Stimulated activated memory B cell treated with anti-CD40 and anti-IgM and Interleukin-4, amounts not matched to agents 10 μg/mL and 1 μg/mL and 100 μg/mL, for 72 hours (primary cell): ENCODE measurements around the gene CACNA1C.

Experiments used
- ATAC-seq: fragments of 150-1000 bp; cut with Tn5 transposase; 2 replicates; pipeline ENCODE4 v1.10.0; 2021
- H3K27ac Mint-ChIP-seq: one replicate; pipeline ENCODE4 v1.8.0; 2022; ENCODE audit warnings: mild to moderate bottlenecking, mixed read lengths
- H3K27me3 Mint-ChIP-seq: one replicate; pipeline ENCODE4 v1.8.0; 2022; ENCODE audit warnings: mixed read lengths
- H3K36me3 Mint-ChIP-seq: one replicate; pipeline ENCODE4 v1.8.0; 2022; ENCODE audit warnings: mixed read lengths
- H3K4me1 Mint-ChIP-seq: one replicate; pipeline ENCODE4 v1.8.0; 2022; ENCODE audit warnings: mixed read lengths
- H3K4me3 Mint-ChIP-seq: one replicate; pipeline ENCODE4 v1.8.0; 2022; ENCODE audit warnings: mild to moderate bottlenecking, moderate library complexity, mixed read lengths
- H3K9me3 Mint-ChIP-seq: one replicate; pipeline ENCODE4 v1.8.0; 2022; ENCODE audit warnings: mixed read lengths

CACNA1C gene

GRCh38 chr12:2460051-2460670 lies 407.4 kb downstream of the CACNA1C start:
- Mint-ChIP-seq H3K27me3 (peaks cover 10% of the 10 kb centered on the region), H3K36me3 (no peaks in the 10 kb centered on the region), H3K9me3 (no peaks in the 10 kb centered on the region), H3K4me1 (no peaks in the 10 kb centered on the region), H3K27ac (no peak overlapping the region), H3K4me3 (no peak overlapping the region)
- no peak for ATAC-seq

GRCh38 chr12:2461046-2461445 lies 408.3 kb downstream of the CACNA1C start:
- ATAC-seq, result no peak
- Mint-ChIP-seq H3K4me1 (no peaks in the 10 kb centered on the region), H3K36me3 (no peaks in the 10 kb centered on the region), H3K27ac (no peak overlapping the region), H3K27me3 (peaks cover 10% of the 10 kb centered on the region), H3K4me3 (no peak overlapping the region), H3K9me3 (no peaks in the 10 kb centered on the region)

- no peak overlapping the region for H3K4me3 Mint-ChIP-seq
- no peaks in the 10 kb centered on the region for H3K36me3 Mint-ChIP-seq
- H3K4me1 Mint-ChIP-seq, result no peaks in the 10 kb centered on the region
- no peaks in the 10 kb centered on the region for H3K9me3 Mint-ChIP-seq
- no peak overlapping the region for H3K27ac Mint-ChIP-seq
- peak; percentile 3 for ATAC-seq
- peaks cover 14% of the 10 kb centered on the region for H3K27me3 Mint-ChIP-seq
Observed at GRCh38 chr12:2461645-2462044, 408.9 kb downstream of the CACNA1C start.

- H3K9me3 Mint-ChIP-seq, result no peaks in the 10 kb centered on the region
- no peaks in the 10 kb centered on the region for H3K4me1 Mint-ChIP-seq
- peak; percentile 11 for ATAC-seq
- no peak overlapping the region for H3K27ac Mint-ChIP-seq
- no peaks in the 10 kb centered on the region for H3K36me3 Mint-ChIP-seq
- H3K4me3 Mint-ChIP-seq, result no peak overlapping the region
- peaks cover 18% of the 10 kb centered on the region for H3K27me3 Mint-ChIP-seq
Observed at GRCh38 chr12:2462087-2462486, 409.3 kb downstream of the CACNA1C start.

GRCh38 chr12:2463719-2464118 lies 410.9 kb downstream of the CACNA1C start:
- Mint-ChIP-seq H3K4me1 (no peaks in the 10 kb centered on the region), H3K27me3 (peaks cover 22% of the 10 kb centered on the region), H3K4me3 (no peak overlapping the region), H3K27ac (no peak overlapping the region), H3K9me3 (no peaks in the 10 kb centered on the region), H3K36me3 (no peaks in the 10 kb centered on the region)
- ATAC-seq, result no peak

GRCh38 chr12:2465681-2466080 lies 412.9 kb downstream of the CACNA1C start:
- no peak for ATAC-seq
- Mint-ChIP-seq H3K9me3 (no peaks in the 10 kb centered on the region), H3K4me3 (no peak overlapping the region), H3K27ac (no peak overlapping the region), H3K36me3 (no peaks in the 10 kb centered on the region), H3K27me3 (peaks cover 22% of the 10 kb centered on the region), H3K4me1 (no peaks in the 10 kb centered on the region)

- Mint-ChIP-seq H3K27ac (no peak overlapping the region), H3K36me3 (no peaks in the 10 kb centered on the region), H3K27me3 (peaks cover 22% of the 10 kb centered on the region), H3K9me3 (no peaks in the 10 kb centered on the region), H3K4me3 (no peak overlapping the region), H3K4me1 (no peaks in the 10 kb centered on the region)
- ATAC-seq, result no peak
Observed at GRCh38 chr12:2466211-2466610, 413.4 kb downstream of the CACNA1C start.

- ATAC-seq, result peak; percentile 46
- H3K4me1 Mint-ChIP-seq, result no peaks in the 10 kb centered on the region
- H3K27ac Mint-ChIP-seq, result no peak overlapping the region
- peaks cover 21% of the 10 kb centered on the region for H3K27me3 Mint-ChIP-seq
- no peak overlapping the region for H3K4me3 Mint-ChIP-seq
- H3K9me3 Mint-ChIP-seq, result no peaks in the 10 kb centered on the region
- no peaks in the 10 kb centered on the region for H3K36me3 Mint-ChIP-seq
Observed at GRCh38 chr12:2467447-2468195, 414.8 kb downstream of the CACNA1C start.

GRCh38 chr12:2475984-2476383 lies 423.2 kb downstream of the CACNA1C start:
- H3K4me1 Mint-ChIP-seq, result no peaks in the 10 kb centered on the region
- H3K9me3 Mint-ChIP-seq, result no peaks in the 10 kb centered on the region
- no peaks in the 10 kb centered on the region for H3K36me3 Mint-ChIP-seq
- H3K27me3 Mint-ChIP-seq, result peaks cover 26% of the 10 kb centered on the region
- no peak overlapping the region for H3K4me3 Mint-ChIP-seq
- no peak overlapping the region for H3K27ac Mint-ChIP-seq
- no peak for ATAC-seq

- Mint-ChIP-seq H3K4me1 (no peaks in the 10 kb centered on the region), H3K27ac (no peak overlapping the region), H3K27me3 (peaks cover 21% of the 10 kb centered on the region), H3K36me3 (no peaks in the 10 kb centered on the region), H3K9me3 (no peaks in the 10 kb centered on the region), H3K4me3 (no peak overlapping the region)
- no peak for ATAC-seq
Observed at GRCh38 chr12:2477009-2477766, 424.4 kb downstream of the CACNA1C start.

- Mint-ChIP-seq H3K36me3 (no peaks in the 10 kb centered on the region), H3K4me3 (no peak overlapping the region), H3K4me1 (no peaks in the 10 kb centered on the region), H3K27ac (no peak overlapping the region), H3K9me3 (no peaks in the 10 kb centered on the region), H3K27me3 (peaks cover 27% of the 10 kb centered on the region)
- no peak for ATAC-seq
Observed at GRCh38 chr12:2479851-2480535, 427.2 kb downstream of the CACNA1C start.

GRCh38 chr12:2481346-2481745 lies 428.6 kb downstream of the CACNA1C start:
- H3K4me3 Mint-ChIP-seq, result no peak overlapping the region
- H3K27me3 Mint-ChIP-seq, result peaks cover 17% of the 10 kb centered on the region
- H3K27ac Mint-ChIP-seq, result no peak overlapping the region
- no peaks in the 10 kb centered on the region for H3K4me1 Mint-ChIP-seq
- no peaks in the 10 kb centered on the region for H3K9me3 Mint-ChIP-seq
- no peak for ATAC-seq
- no peaks in the 10 kb centered on the region for H3K36me3 Mint-ChIP-seq

- no peak for ATAC-seq
- Mint-ChIP-seq H3K9me3 (no peaks in the 10 kb centered on the region), H3K4me3 (no peak overlapping the region), H3K4me1 (no peaks in the 10 kb centered on the region), H3K27me3 (peaks cover 23% of the 10 kb centered on the region), H3K36me3 (no peaks in the 10 kb centered on the region), H3K27ac (no peak overlapping the region)
Observed at GRCh38 chr12:2481951-2482350, 429.2 kb downstream of the CACNA1C start.

- Mint-ChIP-seq H3K27me3 (peaks cover 25% of the 10 kb centered on the region), H3K4me3 (no peak overlapping the region), H3K4me1 (no peaks in the 10 kb centered on the region), H3K9me3 (no peaks in the 10 kb centered on the region), H3K36me3 (no peaks in the 10 kb centered on the region), H3K27ac (no peak overlapping the region)
- ATAC-seq, result no peak
Observed at GRCh38 chr12:2482938-2483660, 430.3 kb downstream of the CACNA1C start.

- Mint-ChIP-seq H3K36me3 (no peaks in the 10 kb centered on the region), H3K9me3 (no peaks in the 10 kb centered on the region), H3K4me3 (no peak overlapping the region), H3K27me3 (peaks cover 25% of the 10 kb centered on the region), H3K4me1 (no peaks in the 10 kb centered on the region), H3K27ac (no peak overlapping the region)
- no peak for ATAC-seq
Observed at GRCh38 chr12:2483713-2484112, 430.9 kb downstream of the CACNA1C start.
